DMS153 treated with DMSO at 0.1 percent for 48 hours (cell line): ENCODE data around the gene KCTD21.

Experiments
- DNase-seq: peaks from one replicate; lab custom pipeline; 2025; ENCODE audit not compliant: unreplicated experiment; lab: John Stamatoyannopoulos, UW

The KCTD21 gene

GRCh38 chr11:78147807-78148206 lies 40.6 kb downstream of the KCTD21 start:
- no peak for DNase-seq

GRCh38 chr11:78145511-78146025 lies 42.9 kb downstream of the KCTD21 start:
- no peak for DNase-seq

GRCh38 chr11:78140392-78141077 lies 47.9 kb downstream of the KCTD21 start:
- DNase-seq = no peak

GRCh38 chr11:78139422-78140391 lies 48.7 kb downstream of the KCTD21 start, which contains the start of gene ALG8:
Gene ALG8, minus strand, starts transcription at chr11:78139626. Its CDS starts 38 bp downstream, at chr11:78139588.
- peak; percentile 89 for DNase-seq

- no peak for DNase-seq
Measured at GRCh38 chr11:78138694-78139421, 49.6 kb downstream of the KCTD21 start.

- DNase-seq = no peak
Measured at GRCh38 chr11:78138291-78138690, 50.1 kb downstream of the KCTD21 start.

GRCh38 chr11:78132475-78132874 lies 56.0 kb downstream of the KCTD21 start:
- no peak for DNase-seq

- DNase-seq = no peak
Measured at GRCh38 chr11:78131956-78132355, 56.5 kb downstream of the KCTD21 start.

- no peak for DNase-seq
Measured at GRCh38 chr11:78127403-78127802, 61.0 kb downstream of the KCTD21 start.
